ENCODE data around the gene SDC4. TPM values are rescaled to one million over a fixed set of nuclear protein-coding genes. Genes with fewer than 3 reads are reported as not detected.

SDC4 gene
- total and polyA plus RNA-seq, 7 donors = 32.2 to 323 (median 95.2) TPM

DNA sequence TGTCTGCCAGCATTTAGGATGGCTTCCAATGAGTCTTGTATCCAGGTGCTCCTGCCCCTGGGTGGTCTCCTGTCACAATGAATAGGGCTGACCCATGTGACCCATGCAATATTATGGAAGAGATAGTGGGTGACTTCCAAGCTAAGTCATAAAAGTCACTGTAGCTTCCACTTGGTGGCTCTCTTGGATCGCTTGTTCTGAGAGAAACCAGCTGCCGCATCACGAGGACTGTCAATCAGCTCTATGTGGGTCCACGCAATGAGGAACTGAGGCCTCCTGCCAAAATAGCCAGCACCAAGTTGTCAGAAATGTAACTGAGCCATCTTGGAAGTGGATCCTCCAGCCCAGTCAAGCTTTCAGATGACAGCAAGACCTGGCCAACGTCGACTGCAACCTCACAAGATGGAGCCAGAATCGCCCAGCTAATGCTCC, 25.3 kb downstream of the SDC4 start:
- WGBS, 3 donors = 26 to 38% (median 31%) methylated on average over 7 of the region's 7 CpGs
- TF ChIP-seq, protein P1, sequence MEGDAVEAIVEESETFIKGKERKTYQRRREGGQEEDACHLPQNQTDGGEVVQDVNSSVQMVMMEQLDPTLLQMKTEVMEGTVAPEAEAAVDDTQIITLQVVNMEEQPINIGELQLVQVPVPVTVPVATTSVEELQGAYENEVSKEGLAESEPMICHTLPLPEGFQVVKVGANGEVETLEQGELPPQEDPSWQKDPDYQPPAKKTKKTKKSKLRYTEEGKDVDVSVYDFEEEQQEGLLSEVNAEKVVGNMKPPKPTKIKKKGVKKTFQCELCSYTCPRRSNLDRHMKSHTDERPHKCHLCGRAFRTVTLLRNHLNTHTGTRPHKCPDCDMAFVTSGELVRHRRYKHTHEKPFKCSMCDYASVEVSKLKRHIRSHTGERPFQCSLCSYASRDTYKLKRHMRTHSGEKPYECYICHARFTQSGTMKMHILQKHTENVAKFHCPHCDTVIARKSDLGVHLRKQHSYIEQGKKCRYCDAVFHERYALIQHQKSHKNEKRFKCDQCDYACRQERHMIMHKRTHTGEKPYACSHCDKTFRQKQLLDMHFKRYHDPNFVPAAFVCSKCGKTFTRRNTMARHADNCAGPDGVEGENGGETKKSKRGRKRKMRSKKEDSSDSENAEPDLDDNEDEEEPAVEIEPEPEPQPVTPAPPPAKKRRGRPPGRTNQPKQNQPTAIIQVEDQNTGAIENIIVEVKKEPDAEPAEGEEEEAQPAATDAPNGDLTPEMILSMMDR (IDR thresholded peaks at IDR 0.05) = peak; percentile 58
- Histone ChIP-seq H3K27ac (peak overlapping the region; percentile 69), H3K4me3 (no peak overlapping the region), H3K9me3 (no peaks in the 10 kb centered on the region), H3K4me1 (peaks cover 3% of the 10 kb centered on the region), H3K27me3 (ENCODE audit: insufficient read depth in 3 of 3, low read length in 2 of 3) (no peaks in the 10 kb centered on the region), H3K36me3 (ENCODE audit: insufficient read depth in 1 of 2, low read depth in 1 of 2) (peaks cover 10 to 30% of the 10 kb centered on the region in 2 donors)
- DNase-seq (peak; percentile 75 to 90), ATAC-seq (peak; percentile 75 to 88 (median 83))
- intact Hi-C loops (cut with DNase I) = loop anchor here in 1 of 2 donors (5.0 kb wide), 1 partner anchor 49 kb away; no protein-coding TSS in a partner anchor

DNA sequence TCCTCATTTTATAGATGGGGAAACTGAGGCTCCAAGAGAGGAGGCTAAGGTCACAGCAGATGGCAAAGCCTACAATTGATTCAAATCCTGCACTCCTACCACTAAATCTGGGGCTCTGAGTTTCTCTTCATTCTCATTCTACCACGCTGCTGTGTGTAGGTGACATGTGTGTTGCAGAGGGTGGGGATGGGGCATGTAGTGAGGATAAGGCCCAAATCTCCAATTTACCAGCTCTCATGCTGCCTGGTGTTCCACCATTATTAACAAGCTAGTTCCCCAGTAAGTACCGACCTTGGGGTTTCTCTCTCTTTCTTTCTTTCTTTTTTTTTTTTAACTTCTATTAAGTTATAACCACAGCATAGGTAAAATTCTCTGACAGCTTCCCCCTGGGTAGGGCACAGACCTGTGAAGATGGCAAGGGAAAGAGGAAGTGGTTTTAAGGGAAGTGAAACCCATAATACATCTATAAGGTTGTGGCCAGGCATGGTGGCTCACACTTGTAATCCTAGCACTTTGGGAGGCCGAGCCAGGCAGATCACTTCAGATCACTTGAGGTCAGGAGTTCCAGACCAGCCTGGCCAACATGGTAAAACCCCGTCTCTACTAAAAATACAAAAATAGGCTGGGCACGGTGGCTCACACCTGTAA, 27.2 kb downstream of the SDC4 start:
- no peak for ATAC-seq
- Histone ChIP-seq H3K27ac (no peak overlapping the region), H3K27me3 (ENCODE audit: insufficient read depth in 3 of 3, low read length in 2 of 3) (peaks cover 0 to 17% (median 6%) of the 10 kb centered on the region in 3 donors), H3K4me3 (no peak overlapping the region), H3K4me1 (peaks cover 3% of the 10 kb centered on the region), H3K9me3 (no peaks in the 10 kb centered on the region), H3K36me3 (ENCODE audit: insufficient read depth in 1 of 2, low read depth in 1 of 2) (peaks cover 0 to 13% of the 10 kb centered on the region in 2 donors)
- DNase-seq = peak in 1 of 2 donors; percentile 9
- intact Hi-C loops (cut with DNase I) = loop anchor here in 1 of 2 donors (5.0 kb wide), 1 partner anchor 51 kb away; no protein-coding TSS in a partner anchor
- TF ChIP-seq, protein P1 (IDR thresholded peaks at IDR 0.05) = no peak
- 60 to 87% (median 73%) methylated on average over 5 of the region's 5 CpGs for WGBS, 3 donors

DNA sequence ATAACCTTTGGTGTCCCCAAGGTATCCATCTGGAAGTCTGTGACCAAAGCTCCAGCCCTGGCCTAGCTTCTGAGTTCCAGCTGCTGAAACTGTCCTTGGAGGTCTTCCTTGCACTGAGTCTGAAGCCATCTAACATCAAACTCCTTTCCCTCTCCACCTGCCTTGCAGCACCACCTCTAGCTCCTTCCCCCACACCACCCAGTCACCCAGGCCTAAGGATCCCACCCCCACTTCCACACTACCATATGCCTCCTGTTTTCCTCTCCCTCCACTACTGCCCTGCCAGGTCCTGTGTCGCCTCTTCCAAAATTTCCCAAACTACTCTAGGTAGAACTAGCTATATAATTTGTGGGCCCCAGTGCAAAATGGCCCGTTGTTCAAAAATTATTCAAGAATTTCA, 29.3 kb downstream of the SDC4 start:
- H3K36me3 ChIP-seq (ENCODE audit: insufficient read depth in 1 of 2, low read depth in 1 of 2) = no peaks in the 10 kb centered on the region
- TF ChIP-seq, protein P1 (IDR thresholded peaks at IDR 0.05) = no peak
- H3K27ac ChIP-seq = no peak overlapping the region
- H3K4me3 ChIP-seq = no peak overlapping the region
- peaks cover 3% of the 10 kb centered on the region for H3K4me1 ChIP-seq
- 81 to 92% (median 84%) methylated on average over 2 of the region's 2 CpGs for WGBS, 3 donors
- intact Hi-C loops (cut with DNase I) = loop anchor here (1.0 to 2.0 kb wide), 5 partner anchors 56 to 452 kb away; no protein-coding TSS in a partner anchor
- DNase-seq (peak in 1 of 2 donors; percentile 23), ATAC-seq (no peak)
- H3K9me3 ChIP-seq = no peaks in the 10 kb centered on the region
- H3K27me3 ChIP-seq (ENCODE audit: insufficient read depth in 3 of 3, low read length in 2 of 3) = peaks cover 0 to 34% (median 8%) of the 10 kb centered on the region in 3 donors

DNA sequence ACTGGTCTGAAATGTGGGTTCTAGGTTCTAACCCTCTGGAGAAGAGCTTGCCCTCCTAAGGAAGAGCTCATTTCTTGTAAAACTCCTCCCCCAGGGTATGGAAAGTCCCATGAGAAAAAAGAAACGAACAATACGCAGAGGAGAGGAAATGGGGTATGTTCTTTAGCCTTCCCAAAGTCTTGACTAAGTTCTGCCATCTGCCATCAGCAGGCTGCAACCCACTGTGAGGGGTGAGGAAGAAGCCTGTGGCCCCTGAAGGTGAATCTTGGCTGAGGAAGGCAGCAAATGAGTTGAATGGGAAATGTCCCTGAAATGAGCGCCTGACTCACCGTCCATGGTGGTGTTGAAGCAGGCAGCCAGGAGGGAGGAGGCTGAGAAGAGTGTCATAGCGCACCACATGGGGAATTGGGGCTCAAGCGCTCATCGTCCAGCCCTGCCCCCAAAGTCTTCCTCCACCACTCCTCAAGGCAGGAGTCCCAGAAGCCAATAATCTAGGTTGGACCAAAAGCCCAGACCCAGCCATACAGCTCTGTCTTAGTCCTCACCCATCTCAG, 29.8 kb downstream of the SDC4 start:
- H3K9me3 ChIP-seq = no peaks in the 10 kb centered on the region
- ATAC-seq (no peak), DNase-seq (peak in 1 of 2 donors; percentile 27)
- no peaks in the 10 kb centered on the region for H3K4me1 ChIP-seq
- intact Hi-C loops (cut with DNase I) = loop anchor here in 1 of 2 donors (2.0 kb wide), 3 partner anchors 56 to 452 kb away; no protein-coding TSS in a partner anchor
- H3K4me3 ChIP-seq = no peak overlapping the region
- H3K27me3 ChIP-seq (ENCODE audit: insufficient read depth in 3 of 3, low read length in 2 of 3) = peaks cover 0 to 34% (median 8%) of the 10 kb centered on the region in 3 donors
- TF ChIP-seq, protein P1 (IDR thresholded peaks at IDR 0.05) = no peak
- H3K36me3 ChIP-seq (ENCODE audit: insufficient read depth in 1 of 2, low read depth in 1 of 2) = no peaks in the 10 kb centered on the region
- WGBS, 3 donors = 72 to 74% (median 73%) methylated on average over 7 of the region's 7 CpGs
- no peak overlapping the region for H3K27ac ChIP-seq
